Karpas-422 (cell line): ENCODE measurements around the gene NR2E3. TPM values are rescaled to one million over a fixed set of nuclear protein-coding genes. Genes with fewer than 3 reads are reported as not detected.

ENCODE experiments used
- DNase-seq: peaks from one replicate; pipeline ENCODE4 v3.0.0-alpha.2; 2015
- H2AFZ ChIP-seq: fragments of 200-600 bp; sonication (generic); 2 replicates; pipeline ENCODE4 v1.6.1; 2014; ENCODE audit warnings: antibody characterized with exemption, low read length, mixed read lengths
- H3K27ac ChIP-seq: fragments of 200-600 bp; sonication (generic); 2 replicates; pipeline ENCODE4 v1.5.1; 2014; ENCODE audit warnings: mild to moderate bottlenecking, low read length, moderate library complexity
- H3K27me3 ChIP-seq: fragments of 200-600 bp; sonication (generic); 2 replicates; pipeline ENCODE4 v1.6.1; 2014; ENCODE audit warnings: low read length, mixed read lengths
- H3K36me3 ChIP-seq: fragments of 200-600 bp; sonication (generic); 2 replicates; pipeline ENCODE4 v1.6.1; 2014; ENCODE audit warnings: low read length, mixed read lengths; ENCODE audit not compliant: insufficient read depth
- H3K4me1 ChIP-seq: fragments of 200-600 bp; sonication (generic); 2 replicates; pipeline ENCODE4 v1.6.1; 2014; ENCODE audit warnings: mild to moderate bottlenecking, low read length, mixed read lengths
- H3K4me2 ChIP-seq: fragments of 200-600 bp; sonication (generic); 2 replicates; pipeline ENCODE4 v1.6.1; 2014; ENCODE audit warnings: low read length, low read depth, mild to moderate bottlenecking; ENCODE audit not compliant: poor library complexity, severe bottlenecking
- H3K4me3 ChIP-seq: fragments of 200-600 bp; sonication (generic); 2 replicates; pipeline ENCODE4 v1.5.1; 2014; ENCODE audit warnings: mild to moderate bottlenecking, antibody characterized with exemption, low read length, mixed read lengths
- H3K79me2 ChIP-seq: fragments of 200-600 bp; sonication (generic); 2 replicates; pipeline ENCODE4 v1.6.1; 2014; ENCODE audit warnings: mild to moderate bottlenecking, low read length, mixed read lengths
- H3K9ac ChIP-seq: fragments of 200-600 bp; sonication (generic); 2 replicates; pipeline ENCODE4 v1.6.0; 2014; ENCODE audit warnings: low read length
- H3K9me2 ChIP-seq: fragments of 200-600 bp; sonication (generic), shearing (Covaris generic); replicated peaks from 2 replicates; pipeline ENCODE4 v1.6.0; 2014; ENCODE audit warnings: mild to moderate bottlenecking, low read length, moderate library complexity; ENCODE audit not compliant: insufficient read depth
- H3K9me3 ChIP-seq: fragments of 300-700, 200-600 bp; sonication (generic); 2 replicates; pipeline ENCODE4 v1.6.1; 2014; ENCODE audit warnings: low read length, mixed read lengths
- H4K20me1 ChIP-seq: fragments of 200-600 bp; sonication (generic); 2 replicates; pipeline ENCODE4 v1.6.1; 2014; ENCODE audit warnings: mild to moderate bottlenecking, antibody characterized with exemption, low read length, low read depth; ENCODE audit not compliant: insufficient read depth
- total RNA-seq: library from RNA; depleted of rRNA; stranded (reverse); fragments of >200 nt; shearing (Covaris generic); gene quantifications from 2 replicates; pipeline ENCODE4 v1.2.3, GENCODE V29; 2014; ENCODE audit warnings: low replicate concordance

The NR2E3 gene
- total RNA-seq, 1 experiment from 2014 or later, result not detected

DNA sequence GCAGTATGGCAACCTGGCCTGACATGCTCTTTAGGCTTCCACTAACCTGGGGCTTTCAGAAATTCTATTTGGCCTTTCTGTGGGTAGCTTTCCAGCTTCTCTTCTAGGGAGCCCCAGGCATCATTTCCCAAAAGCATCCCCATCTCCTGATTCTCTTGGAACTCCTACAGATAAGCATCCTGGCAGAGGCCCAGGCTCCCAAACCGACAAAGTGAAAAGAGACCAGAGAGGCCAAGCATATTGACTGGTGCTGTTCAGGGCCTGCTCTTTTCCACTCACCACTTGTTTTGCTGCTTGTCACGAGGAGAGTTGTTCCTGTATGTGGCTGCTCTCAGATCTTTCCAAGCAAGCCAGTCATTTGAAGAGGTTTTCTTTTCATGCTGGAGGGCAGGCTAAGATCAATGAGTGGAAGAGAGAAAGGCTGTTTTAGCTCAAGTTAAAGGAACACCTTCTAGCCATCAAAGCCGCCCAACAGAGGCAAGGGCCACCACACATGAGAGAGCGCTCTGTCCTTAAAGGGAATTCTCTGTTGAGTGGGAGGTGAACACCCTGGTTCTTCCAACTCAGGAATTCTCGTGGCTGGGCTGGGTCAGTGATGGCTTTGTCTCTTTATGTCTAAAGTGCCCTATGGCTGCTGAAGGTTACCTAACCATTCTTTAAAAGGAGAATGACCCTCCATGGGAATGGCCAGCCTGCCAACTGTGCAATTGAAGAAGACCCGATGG lies 31.1 kb upstream of the NR2E3 start:
- H3K27me3 ChIP-seq, result no peaks in the 10 kb centered on the region
- H3K4me2 ChIP-seq, result no peak overlapping the region
- no peaks in the 10 kb centered on the region for H4K20me1 ChIP-seq
- H2AFZ ChIP-seq, result no peak overlapping the region
- no peak overlapping the region for H3K4me3 ChIP-seq
- no peak overlapping the region for H3K9ac ChIP-seq
- no peaks in the 10 kb centered on the region for H3K9me2 ChIP-seq
- H3K9me3 ChIP-seq, result no peaks in the 10 kb centered on the region
- DNase-seq, result no peak
- H3K36me3 ChIP-seq, result no peaks in the 10 kb centered on the region
- no peak overlapping the region for H3K27ac ChIP-seq
- H3K79me2 ChIP-seq, result no peaks in the 10 kb centered on the region
- peaks cover 15% of the 10 kb centered on the region for H3K4me1 ChIP-seq

DNA sequence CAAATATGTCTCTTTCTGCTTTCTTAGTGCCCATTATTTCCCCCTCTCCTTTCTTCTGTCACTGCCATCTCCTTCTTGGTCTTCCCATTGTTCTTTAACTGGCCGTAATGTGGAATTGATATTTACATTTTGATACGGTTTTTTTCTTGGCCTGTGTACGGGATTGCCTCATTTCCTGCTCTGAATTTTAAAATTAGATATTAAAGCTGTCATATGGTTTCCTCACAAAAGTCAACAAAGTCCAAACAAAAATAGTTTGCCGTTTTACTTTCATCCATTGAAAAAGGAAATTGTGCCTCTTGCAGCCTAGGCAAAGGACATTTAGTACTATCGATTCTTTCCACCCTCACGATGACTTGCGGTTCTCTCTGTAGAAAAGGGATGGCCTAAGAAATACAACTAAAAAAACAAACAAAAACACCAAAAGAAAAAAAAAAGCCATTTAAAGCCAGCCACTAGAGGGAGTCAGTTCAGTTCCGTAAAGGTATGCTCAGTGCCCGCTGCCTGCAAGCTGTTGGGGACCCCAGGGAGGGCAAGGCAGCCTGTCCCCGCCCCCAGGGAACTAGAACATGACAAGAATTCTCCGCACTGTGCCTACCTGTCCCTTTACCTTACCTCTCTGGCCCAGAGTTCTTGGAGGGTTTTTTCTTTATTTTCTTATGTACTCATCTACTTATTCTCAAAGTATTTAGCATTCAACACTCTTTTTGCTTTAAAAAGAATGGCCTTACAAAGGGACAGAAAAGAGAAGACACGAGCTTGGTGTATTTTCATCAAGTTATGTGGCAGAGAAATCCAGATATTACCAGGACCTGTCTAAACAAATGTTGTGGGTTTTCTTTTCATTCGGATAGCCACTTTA lies 30.0 kb upstream of the NR2E3 start:
- peak; percentile 88 for DNase-seq
- Histone ChIP-seq H3K4me1 (peaks cover 15% of the 10 kb centered on the region), H3K79me2 (no peaks in the 10 kb centered on the region), H4K20me1 (no peaks in the 10 kb centered on the region), H3K9ac (no peak overlapping the region), H3K4me3 (no peak overlapping the region), H3K4me2 (peak overlapping the region; percentile 38), H3K27ac (no peak overlapping the region), H3K9me2 (no peaks in the 10 kb centered on the region), H3K36me3 (no peaks in the 10 kb centered on the region), H3K27me3 (no peaks in the 10 kb centered on the region), H3K9me3 (no peaks in the 10 kb centered on the region), H2AFZ (no peak overlapping the region)

DNA sequence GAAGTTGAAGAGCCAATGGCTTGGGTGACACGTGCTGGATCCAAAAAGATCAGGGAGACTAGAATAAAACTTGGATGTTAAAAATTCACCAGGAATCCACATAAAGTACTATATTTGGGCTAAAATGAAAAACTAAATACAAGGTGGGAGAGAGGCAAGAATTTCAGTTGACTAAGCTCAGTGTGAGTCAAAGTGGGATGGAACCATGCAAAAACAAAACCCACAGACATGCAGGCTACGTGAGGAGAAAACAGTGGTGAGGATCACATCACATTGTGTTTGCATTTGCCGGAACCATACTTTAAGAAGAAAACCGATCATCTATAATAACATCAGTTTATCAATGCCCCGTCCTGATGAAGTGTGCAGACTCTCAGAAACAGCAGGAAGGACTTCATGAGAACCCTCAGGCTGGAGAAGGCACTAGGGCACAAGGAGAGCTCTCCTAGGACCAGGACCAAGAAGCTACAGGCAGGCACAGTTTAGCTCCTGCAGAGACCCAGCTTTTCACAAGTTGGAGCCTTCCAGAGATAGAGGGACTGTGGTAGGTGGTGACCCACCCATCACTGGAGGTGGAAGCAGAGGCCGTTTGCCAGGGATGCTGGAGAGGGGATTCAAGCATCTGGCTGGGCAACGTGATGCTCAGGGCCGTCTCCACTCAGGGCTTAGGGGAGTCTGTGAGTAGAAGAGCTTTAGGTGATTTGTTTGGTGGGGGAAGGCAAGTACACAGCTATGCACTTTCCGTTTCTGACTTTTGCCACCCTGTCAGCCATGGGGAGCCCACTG lies 29.0 kb upstream of the NR2E3 start:
- H3K27ac ChIP-seq, result no peak overlapping the region
- peaks cover 15% of the 10 kb centered on the region for H3K4me1 ChIP-seq
- no peaks in the 10 kb centered on the region for H3K27me3 ChIP-seq
- peak overlapping the region; percentile 27; the same call in 1 of the 2 replicates for H2AFZ ChIP-seq
- H3K4me3 ChIP-seq, result no peak overlapping the region
- no peak for DNase-seq
- 0 out of 2 replicates have a peak overlapping the region, but pooled peaks have one; percentile 5 for H3K9ac ChIP-seq
- H3K79me2 ChIP-seq, result no peaks in the 10 kb centered on the region
- H4K20me1 ChIP-seq, result no peaks in the 10 kb centered on the region
- H3K9me3 ChIP-seq, result no peaks in the 10 kb centered on the region
- no peaks in the 10 kb centered on the region for H3K36me3 ChIP-seq
- peak overlapping the region; percentile 15 for H3K4me2 ChIP-seq
- H3K9me2 ChIP-seq, result no peaks in the 10 kb centered on the region

DNA sequence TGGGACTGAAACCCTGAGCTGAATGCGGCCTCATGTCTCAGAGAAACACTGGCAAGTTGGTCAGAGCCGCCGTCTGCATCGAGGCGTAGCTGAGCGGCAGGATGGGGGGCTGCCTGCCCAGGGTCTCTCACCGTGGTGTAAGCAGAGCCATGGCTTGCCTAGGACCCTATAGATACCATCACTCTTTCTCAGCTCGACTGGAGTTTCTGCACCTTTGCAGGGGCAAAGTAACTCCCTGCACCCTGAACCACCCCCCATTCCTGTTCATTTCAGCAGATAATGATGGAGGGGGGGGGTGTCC lies 28.4 kb upstream of the NR2E3 start:
- H2AFZ ChIP-seq, result no peak overlapping the region
- no peak overlapping the region for H3K27ac ChIP-seq
- no peak overlapping the region for H3K4me3 ChIP-seq
- no peaks in the 10 kb centered on the region for H3K79me2 ChIP-seq
- no peak overlapping the region for H3K4me2 ChIP-seq
- no peaks in the 10 kb centered on the region for H3K27me3 ChIP-seq
- no peak overlapping the region for H3K9ac ChIP-seq
- no peaks in the 10 kb centered on the region for H3K9me3 ChIP-seq
- no peaks in the 10 kb centered on the region for H3K36me3 ChIP-seq
- H3K4me1 ChIP-seq, result peaks cover 15% of the 10 kb centered on the region
- H4K20me1 ChIP-seq, result no peaks in the 10 kb centered on the region
- no peaks in the 10 kb centered on the region for H3K9me2 ChIP-seq
- no peak for DNase-seq

- Histone ChIP-seq H3K9ac (no peak overlapping the region), H3K4me3 (no peak overlapping the region), H3K27me3 (no peaks in the 10 kb centered on the region), H3K27ac (no peak overlapping the region), H3K36me3 (no peaks in the 10 kb centered on the region), H3K9me3 (no peaks in the 10 kb centered on the region), H3K79me2 (no peaks in the 10 kb centered on the region), H2AFZ (no peak overlapping the region), H4K20me1 (no peaks in the 10 kb centered on the region), H3K9me2 (no peaks in the 10 kb centered on the region), H3K4me2 (no peak overlapping the region), H3K4me1 (peaks cover 15% of the 10 kb centered on the region)
- DNase-seq, result no peak
These were observed 27.8 kb upstream of the NR2E3 start for GRCh38 chr15:71782422-71783165.

DNA sequence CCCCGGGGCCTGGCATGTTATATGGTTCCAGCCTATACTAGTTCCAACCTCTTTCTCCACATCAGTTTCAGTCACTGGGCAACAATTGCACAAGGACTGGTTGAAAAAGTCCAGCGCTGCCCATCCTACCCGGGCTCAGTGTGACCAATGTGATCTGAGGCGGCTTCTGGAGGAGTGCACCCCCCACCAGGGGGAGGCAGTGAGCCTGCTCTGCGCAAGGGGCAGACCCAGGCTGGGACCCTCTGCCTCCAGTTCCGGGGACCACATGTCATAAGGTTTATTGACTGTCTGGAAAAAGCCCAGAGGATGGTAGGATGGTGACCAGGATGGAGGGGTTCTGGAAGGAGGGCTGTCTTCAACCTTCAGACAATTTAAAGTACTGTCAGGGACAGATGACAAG lies 25.6 kb upstream of the NR2E3 start:
- no peaks in the 10 kb centered on the region for H3K9me3 ChIP-seq
- no peak overlapping the region for H3K9ac ChIP-seq
- no peak for DNase-seq
- no peaks in the 10 kb centered on the region for H3K79me2 ChIP-seq
- no peak overlapping the region for H2AFZ ChIP-seq
- H4K20me1 ChIP-seq, result no peaks in the 10 kb centered on the region
- H3K27ac ChIP-seq, result no peak overlapping the region
- no peaks in the 10 kb centered on the region for H3K27me3 ChIP-seq
- H3K4me2 ChIP-seq, result no peak overlapping the region
- H3K9me2 ChIP-seq, result no peaks in the 10 kb centered on the region
- H3K36me3 ChIP-seq, result no peaks in the 10 kb centered on the region
- no peak overlapping the region for H3K4me3 ChIP-seq
- H3K4me1 ChIP-seq, result peaks cover 15% of the 10 kb centered on the region

DNA sequence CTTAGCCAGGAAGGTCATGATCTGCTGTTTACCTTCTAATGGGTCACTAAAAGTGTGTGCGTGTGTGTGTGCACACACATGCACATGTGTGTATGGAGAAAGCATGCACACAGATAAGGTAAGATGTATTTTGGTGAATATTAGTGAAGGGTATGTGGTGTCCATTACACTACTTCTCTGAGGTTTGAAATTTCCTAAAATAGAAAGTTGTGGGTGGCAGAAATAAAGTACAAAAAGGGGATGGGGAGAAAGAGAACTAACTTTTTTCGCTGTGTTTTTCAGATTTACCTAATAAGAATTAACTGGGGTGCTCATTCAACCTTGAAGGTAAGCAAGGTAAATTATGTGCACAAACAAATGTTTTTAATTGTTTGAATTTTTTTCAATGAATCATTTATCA lies 24.4 kb upstream of the NR2E3 start:
- no peak for DNase-seq
- Histone ChIP-seq H3K27me3 (no peaks in the 10 kb centered on the region), H3K9me2 (no peaks in the 10 kb centered on the region), H3K4me3 (no peak overlapping the region), H3K36me3 (no peaks in the 10 kb centered on the region), H2AFZ (no peak overlapping the region), H3K27ac (no peak overlapping the region), H4K20me1 (no peaks in the 10 kb centered on the region), H3K79me2 (no peaks in the 10 kb centered on the region), H3K9me3 (no peaks in the 10 kb centered on the region), H3K4me1 (peaks cover 6% of the 10 kb centered on the region), H3K4me2 (no peak overlapping the region), H3K9ac (no peak overlapping the region)
